Activated naive CD8-positive, alpha-beta T cell treated with anti-CD3 and anti-CD28 coated beads, Interleukin-2, amount 50 U/mL, for 16 hours (primary cell): ENCODE measurements around the gene KIRREL1.

Experiments used
- DNase-seq: peaks from one replicate; pipeline ENCODE4 v3.0.0-alpha.2; 2020; ENCODE audit warnings: low read depth, low spot score

Gene KIRREL1

GRCh38 chr1:158035014-158035413, 41.6 kb downstream of the KIRREL1 start:
- DNase-seq = no peak

- DNase-seq = no peak
Measured at GRCh38 chr1:158035976-158036583, 42.6 kb downstream of the KIRREL1 start.

GRCh38 chr1:158037008-158037865, 43.8 kb downstream of the KIRREL1 start:
- DNase-seq = no peak

GRCh38 chr1:158037866-158038359, 44.5 kb downstream of the KIRREL1 start:
- DNase-seq = no peak

GRCh38 chr1:158038793-158039192, 45.3 kb downstream of the KIRREL1 start:
- no peak for DNase-seq

GRCh38 chr1:158039380-158039779, 45.9 kb downstream of the KIRREL1 start:
- DNase-seq = no peak

- DNase-seq = no peak
Measured at GRCh38 chr1:158040323-158040722, 46.9 kb downstream of the KIRREL1 start.

- no peak for DNase-seq
Measured at GRCh38 chr1:158043232-158043631, 49.8 kb downstream of the KIRREL1 start.

- DNase-seq = no peak
Measured at GRCh38 chr1:158045639-158046038, 52.2 kb downstream of the KIRREL1 start.

- no peak for DNase-seq
Measured at GRCh38 chr1:158046715-158047510, 53.5 kb downstream of the KIRREL1 start.

- DNase-seq = no peak
Measured at GRCh38 chr1:158048371-158049067, 55.1 kb downstream of the KIRREL1 start.

GRCh38 chr1:158049853-158050252, 56.4 kb downstream of the KIRREL1 start:
- no peak for DNase-seq

GRCh38 chr1:158053276-158053675, 59.8 kb downstream of the KIRREL1 start:
- no peak for DNase-seq

- DNase-seq = no peak
Measured at GRCh38 chr1:158054721-158055120, 61.3 kb downstream of the KIRREL1 start.

- no peak for DNase-seq
Measured at GRCh38 chr1:158055854-158056253, 62.4 kb downstream of the KIRREL1 start.

- no peak for DNase-seq
Measured at GRCh38 chr1:158056498-158056897, 63.1 kb downstream of the KIRREL1 start.

GRCh38 chr1:158058237-158058985, 65.0 kb downstream of the KIRREL1 start:
- DNase-seq = no peak

- DNase-seq = no peak
Measured at GRCh38 chr1:158059984-158060383, 66.5 kb downstream of the KIRREL1 start.

GRCh38 chr1:158062174-158062573, 68.7 kb downstream of the KIRREL1 start:
- DNase-seq = no peak

GRCh38 chr1:158067662-158068061, 74.2 kb downstream of the KIRREL1 start:
- DNase-seq = no peak

- no peak for DNase-seq
Measured at GRCh38 chr1:158068918-158069317, 75.5 kb downstream of the KIRREL1 start.
